ENCODE results near the gene MAP3K5. TPM values are rescaled to one million over a fixed set of nuclear protein-coding genes. Genes with fewer than 3 reads are reported as not detected.

The MAP3K5 gene
- total and polyA plus RNA-seq, 9 of the 15 experiments (the other 6 are each of a cell fraction or from before 2014, with no cell fraction given) = 2.2 to 13.0 (median 9.9) TPM

GRCh38 chr6:136647363-136647852 is 144.9 kb downstream of the MAP3K5 start (continued):
- peak in 1 of 2 experiments; percentile 38; a peak in 1 of 4 replicates for TF ChIP-seq HDAC1 (IDR thresholded peaks at IDR 0.05)
- TF ChIP-seq ZNF830 (CRISPR knock-in tag; IDR thresholded peaks at IDR 0.05) = no peak
- TF ChIP-seq ZBED1 (IDR thresholded peaks at IDR 0.05) = no peak
- TF ChIP-seq ATF1 (CRISPR knock-in tag; IDR thresholded peaks at IDR 0.05) = no peak
- peak; percentile 69 for TF ChIP-seq ATF1 (tag; IDR thresholded peaks at IDR 0.05)
- peak; percentile 69 for TF ChIP-seq L3MBTL2 (IDR thresholded peaks at IDR 0.05)
- no peak for TF ChIP-seq MCM5 (IDR thresholded peaks at IDR 0.05; ENCODE audit: low read depth)
- TF ChIP-seq JUND (IDR thresholded peaks at IDR 0.05; ENCODE audit: borderline replicate concordance, low read depth, low read length) = peak; percentile 77
- peak; percentile 67; the same call in 2 of the 3 replicates for TF ChIP-seq JUND (tag; IDR thresholded peaks at IDR 0.05; ENCODE audit: borderline replicate concordance, low read depth, low read length)
- peak in 1 of 2 experiments; percentile 66; a peak in 3 of 4 replicates for TF ChIP-seq MNT (conservative IDR thresholded peaks at IDR 0.05)
- TF ChIP-seq ZNF316 (IDR thresholded peaks at IDR 0.05) = 0 out of 2 replicates have a peak, but pooled peaks have one; percentile 4
- TF ChIP-seq DPF2 (IDR thresholded peaks at IDR 0.05) = peak; percentile 46; the same call in 1 of the 2 replicates
- no peak for TF ChIP-seq TCF7L2 (IDR thresholded peaks at IDR 0.05; ENCODE audit: low read depth, low read length)
- peak; percentile 78 for TF ChIP-seq ATF3 (IDR thresholded peaks at IDR 0.05)
- TF ChIP-seq ATF3 (CRISPR knock-in tag; conservative IDR thresholded peaks at IDR 0.05) = no peak
- TF ChIP-seq KDM4B (IDR thresholded peaks at IDR 0.05; ENCODE audit: borderline replicate concordance in 2 of 2, low read depth in 1 of 2) = no peak
- no peak for TF ChIP-seq BCOR (IDR thresholded peaks at IDR 0.05)
- no peak for TF ChIP-seq TAF1 (IDR thresholded peaks at IDR 0.05; ENCODE audit: control insufficient read depth, extremely low read depth, insufficient read depth, low read length, severe bottlenecking)
